ENCODE results near the gene LMAN2.
"Not testable (repeated sequence)": the region's sequence is repeated elsewhere in the genome, so short reads cannot be mapped to it uniquely, and the experiment has no call there.

LMAN2 gene

GRCh38 chr5:177362292-177362609, 10.8 kb upstream of the LMAN2 start:
- H2AFZ ChIP-seq (ENCODE audit: low read depth), result no peak overlapping the region
- no peak for TF ChIP-seq CTCF (conservative IDR thresholded peaks at IDR 0.05; ENCODE audit: low read depth, low read length)
- H3K79me2 ChIP-seq (ENCODE audit: insufficient read depth, low read depth), result peaks cover 11% of the 10 kb centered on the region
- H4K20me1 ChIP-seq (ENCODE audit: insufficient read depth), result no peaks in the 10 kb centered on the region
- H3K27ac ChIP-seq, result peak overlapping the region; percentile 35; the same call in 1 of the 2 replicates
- H3K27me3 ChIP-seq (ENCODE audit: insufficient read depth, low read depth), result no peaks in the 10 kb centered on the region
- no peak overlapping the region for H3K4me3 ChIP-seq (IDR thresholded peaks at IDR 0.05; ENCODE audit: insufficient read depth, low read depth, low read length)
- H3K4me2 ChIP-seq, result peak overlapping the region; percentile 76
- H3K9ac ChIP-seq, result no peak overlapping the region
- H3K36me3 ChIP-seq (ENCODE audit: insufficient read depth), result no peaks in the 10 kb centered on the region
- H3K4me1 ChIP-seq (ENCODE audit: low read depth, poor library complexity, severe bottlenecking), result peaks cover 47% of the 10 kb centered on the region

DNA sequence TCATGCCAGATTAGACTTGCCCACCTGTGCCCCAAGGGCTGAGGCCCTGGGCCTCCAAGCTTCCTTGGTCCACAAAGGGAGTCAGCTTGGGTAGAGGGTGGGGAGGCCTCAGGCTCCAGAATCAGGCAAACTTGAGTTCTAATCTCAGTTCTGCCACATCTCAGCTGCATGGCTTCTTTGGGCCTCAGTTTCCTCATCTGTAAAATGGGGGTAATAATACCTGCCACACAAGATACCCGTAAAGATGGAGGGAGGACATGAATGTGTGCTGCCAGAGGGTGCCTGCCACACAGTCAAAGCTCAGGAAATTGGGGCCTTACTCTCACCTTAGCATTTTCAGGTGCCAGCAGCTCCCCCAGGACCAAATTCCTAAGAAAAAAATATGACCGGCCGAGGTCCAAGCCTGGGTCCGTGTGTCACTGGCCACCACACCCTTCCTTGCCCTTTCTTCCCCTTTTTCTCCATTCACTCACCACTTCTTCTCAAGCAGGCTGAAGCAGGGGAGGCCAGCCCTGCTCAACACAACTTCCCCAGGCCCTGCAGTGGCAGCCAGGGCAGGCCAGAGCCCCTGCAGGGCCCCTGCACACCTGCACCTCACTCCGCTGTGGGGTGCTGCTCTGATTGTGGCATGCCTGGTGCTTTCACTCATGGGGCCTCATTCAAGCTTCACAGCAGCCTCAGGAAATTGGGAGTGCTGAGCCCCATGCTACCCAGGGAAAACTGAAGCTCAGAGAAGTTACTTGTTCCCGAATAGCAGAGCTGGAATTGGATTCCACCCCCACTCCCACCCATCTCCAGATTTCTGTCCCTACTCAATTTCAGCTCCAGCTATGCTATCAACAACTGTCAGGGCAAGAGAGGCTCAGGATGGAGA, 10.2 kb upstream of the LMAN2 start:
- no peak overlapping the region for H3K4me3 ChIP-seq (IDR thresholded peaks at IDR 0.05; ENCODE audit: insufficient read depth, low read depth, low read length)
- peak overlapping the region; percentile 76 for H3K4me2 ChIP-seq
- TF ChIP-seq CTCF (conservative IDR thresholded peaks at IDR 0.05; ENCODE audit: low read depth, low read length), result no peak
- H3K79me2 ChIP-seq (ENCODE audit: insufficient read depth, low read depth), result peaks cover 11% of the 10 kb centered on the region
- no peaks in the 10 kb centered on the region for H3K27me3 ChIP-seq (ENCODE audit: insufficient read depth, low read depth)
- no peak overlapping the region for H3K9ac ChIP-seq
- peak overlapping the region; percentile 35; the same call in 1 of the 2 replicates for H3K27ac ChIP-seq
- no peak overlapping the region for H2AFZ ChIP-seq (ENCODE audit: low read depth)
- no peaks in the 10 kb centered on the region for H3K36me3 ChIP-seq (ENCODE audit: insufficient read depth)
- H4K20me1 ChIP-seq (ENCODE audit: insufficient read depth), result no peaks in the 10 kb centered on the region
- peaks cover 53% of the 10 kb centered on the region for H3K4me1 ChIP-seq (ENCODE audit: low read depth, poor library complexity, severe bottlenecking)

DNA sequence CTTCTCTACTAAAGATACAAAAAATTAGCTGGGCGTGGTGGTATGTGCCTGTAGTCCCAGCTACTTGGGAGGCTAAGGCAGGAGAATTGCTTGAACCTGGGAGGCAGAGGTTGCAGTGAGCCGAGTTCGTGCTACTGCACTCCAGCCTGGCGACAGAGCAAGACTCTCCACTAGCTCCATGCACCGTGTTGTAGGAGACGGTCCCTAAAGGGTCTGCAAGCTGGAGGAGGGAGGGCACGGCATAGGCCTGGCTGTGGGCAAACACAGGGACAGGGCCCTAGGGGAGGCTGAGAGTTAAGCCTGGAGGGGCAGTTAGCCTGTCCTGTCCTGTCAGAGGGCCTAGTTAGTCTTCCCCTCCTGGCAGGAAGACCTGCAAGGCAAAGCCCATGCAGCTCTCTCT, 9.3 kb upstream of the LMAN2 start:
- H3K27me3 ChIP-seq (ENCODE audit: insufficient read depth, low read depth); H3K27ac ChIP-seq; H3K36me3 ChIP-seq (ENCODE audit: insufficient read depth); H3K4me2 ChIP-seq; H4K20me1 ChIP-seq (ENCODE audit: insufficient read depth); H3K9ac ChIP-seq; H3K4me3 ChIP-seq (IDR thresholded peaks at IDR 0.05; ENCODE audit: insufficient read depth, low read depth, low read length); H2AFZ ChIP-seq (ENCODE audit: low read depth): not testable (repeated sequence)
- peaks cover 11% of the 10 kb centered on the region for H3K79me2 ChIP-seq (ENCODE audit: insufficient read depth, low read depth)
- peaks cover 54% of the 10 kb centered on the region for H3K4me1 ChIP-seq (ENCODE audit: low read depth, poor library complexity, severe bottlenecking)

DNA sequence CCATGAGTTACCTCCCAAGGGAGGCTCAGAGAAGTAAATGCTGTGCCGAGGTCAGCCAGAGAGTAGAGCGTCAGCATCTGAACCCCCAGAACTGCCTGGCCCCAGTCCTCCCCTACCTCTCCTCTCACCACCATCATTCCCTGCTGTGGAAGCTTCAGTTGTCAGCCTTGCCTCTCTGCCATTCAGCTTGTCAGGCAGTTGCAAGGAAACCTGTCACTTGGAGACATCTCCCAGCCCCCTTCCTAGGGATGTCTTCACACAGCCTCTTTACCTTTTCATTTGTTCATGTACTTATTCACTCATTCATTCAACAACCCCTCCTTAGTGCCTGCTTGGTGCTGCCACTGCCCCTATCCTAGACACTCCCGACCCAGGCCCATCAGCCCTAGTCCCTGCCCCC, 8.4 kb upstream of the LMAN2 start:
- H4K20me1 ChIP-seq (ENCODE audit: insufficient read depth), result no peaks in the 10 kb centered on the region
- H3K4me1 ChIP-seq (ENCODE audit: low read depth, poor library complexity, severe bottlenecking), result peaks cover 53% of the 10 kb centered on the region
- H3K4me3 ChIP-seq (IDR thresholded peaks at IDR 0.05; ENCODE audit: insufficient read depth, low read depth, low read length), result no peak overlapping the region
- no peak overlapping the region for H2AFZ ChIP-seq (ENCODE audit: low read depth)
- no peaks in the 10 kb centered on the region for H3K27me3 ChIP-seq (ENCODE audit: insufficient read depth, low read depth)
- no peak overlapping the region for H3K27ac ChIP-seq
- no peak overlapping the region for H3K4me2 ChIP-seq
- no peak overlapping the region for H3K9ac ChIP-seq
- H3K36me3 ChIP-seq (ENCODE audit: insufficient read depth), result no peaks in the 10 kb centered on the region
- peaks cover 11% of the 10 kb centered on the region for H3K79me2 ChIP-seq (ENCODE audit: insufficient read depth, low read depth)
- TF ChIP-seq CTCF (conservative IDR thresholded peaks at IDR 0.05; ENCODE audit: low read depth, low read length), result no peak

DNA sequence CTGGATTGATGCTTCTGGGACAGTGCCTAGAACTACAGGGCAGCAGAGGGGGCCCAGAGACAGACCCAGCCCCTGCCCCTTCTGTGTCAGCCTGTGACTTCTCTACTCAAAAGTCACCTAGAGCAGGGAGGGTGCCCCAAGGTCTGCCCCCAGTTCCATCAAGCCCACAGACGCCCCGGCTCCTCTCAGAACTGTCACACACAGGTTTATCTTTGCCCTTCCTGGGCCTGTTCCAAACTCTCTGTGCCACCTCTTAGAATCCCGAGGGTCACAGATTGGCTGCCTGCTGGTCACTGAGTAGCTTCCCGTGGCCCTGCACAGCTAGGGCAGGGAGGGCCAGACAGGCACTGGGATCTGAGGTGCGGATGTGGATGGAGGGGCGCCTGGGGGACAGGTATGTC, 8.0 kb upstream of the LMAN2 start:
- Histone ChIP-seq H3K9ac (no peak overlapping the region), H3K27ac (no peak overlapping the region), H3K79me2 (ENCODE audit: insufficient read depth, low read depth) (peaks cover 11% of the 10 kb centered on the region), H3K4me3 (IDR thresholded peaks at IDR 0.05; ENCODE audit: insufficient read depth, low read depth, low read length) (no peak overlapping the region), H3K4me2 (peak overlapping the region; percentile 92; the same call in 1 of the 2 replicates), H4K20me1 (ENCODE audit: insufficient read depth) (no peaks in the 10 kb centered on the region), H2AFZ (ENCODE audit: low read depth) (no peak overlapping the region), H3K27me3 (ENCODE audit: insufficient read depth, low read depth) (no peaks in the 10 kb centered on the region), H3K4me1 (ENCODE audit: low read depth, poor library complexity, severe bottlenecking) (peaks cover 49% of the 10 kb centered on the region), H3K36me3 (ENCODE audit: insufficient read depth) (no peaks in the 10 kb centered on the region)
- TF ChIP-seq CTCF (conservative IDR thresholded peaks at IDR 0.05; ENCODE audit: low read depth, low read length), result no peak

Measured in KMS-11 (cell line).